ENCODE measurements around the gene KISS1.
"Not testable (repeated sequence)": the region's sequence is repeated elsewhere in the genome, so short reads cannot be mapped to it uniquely, and the experiment has no call there.

The KISS1 gene, protein sequence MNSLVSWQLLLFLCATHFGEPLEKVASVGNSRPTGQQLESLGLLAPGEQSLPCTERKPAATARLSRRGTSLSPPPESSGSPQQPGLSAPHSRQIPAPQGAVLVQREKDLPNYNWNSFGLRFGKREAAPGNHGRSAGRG

DNA sequence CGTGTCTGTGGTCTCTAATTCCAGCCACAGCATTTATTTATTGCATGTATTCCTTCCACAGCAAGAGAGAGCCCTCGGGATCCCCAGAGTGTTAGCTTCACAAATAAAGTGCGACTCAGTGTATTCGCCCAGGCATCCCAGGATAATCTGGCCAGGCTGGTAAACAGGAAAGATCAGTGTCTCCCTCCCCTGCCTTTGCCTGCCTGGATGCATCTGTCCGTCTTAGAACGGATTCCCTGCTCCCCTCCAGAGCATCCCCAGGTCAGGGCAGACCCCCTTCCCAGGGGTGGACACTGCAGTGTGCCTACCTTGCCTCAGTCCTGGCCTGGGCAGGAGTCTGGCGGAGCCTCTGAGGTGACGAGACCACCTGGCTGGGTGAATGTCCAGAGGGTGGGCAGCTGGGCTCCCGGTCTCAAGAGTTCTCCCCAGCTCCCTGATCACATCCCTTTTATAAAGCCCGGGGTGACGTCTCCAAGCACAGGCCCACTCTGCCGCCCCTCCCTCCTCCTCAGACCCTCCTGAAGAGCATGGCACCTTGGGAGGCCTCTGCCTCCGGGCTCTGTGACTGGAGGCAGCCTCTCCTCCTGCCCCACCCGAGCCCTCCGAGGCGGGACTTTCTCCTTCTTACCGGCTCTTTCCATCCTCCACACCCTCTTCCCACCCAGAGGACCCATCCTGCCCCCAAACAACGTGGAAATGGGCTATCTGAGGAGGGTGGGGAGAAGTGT lies at the start of gene KISS1:
TSS of gene KISS1 (minus strand) at position 424 of the 728 bp plus-strand sequence. CDS start 3,615 bp downstream, outside the sequence.
- no peak for DNase-seq

DNA sequence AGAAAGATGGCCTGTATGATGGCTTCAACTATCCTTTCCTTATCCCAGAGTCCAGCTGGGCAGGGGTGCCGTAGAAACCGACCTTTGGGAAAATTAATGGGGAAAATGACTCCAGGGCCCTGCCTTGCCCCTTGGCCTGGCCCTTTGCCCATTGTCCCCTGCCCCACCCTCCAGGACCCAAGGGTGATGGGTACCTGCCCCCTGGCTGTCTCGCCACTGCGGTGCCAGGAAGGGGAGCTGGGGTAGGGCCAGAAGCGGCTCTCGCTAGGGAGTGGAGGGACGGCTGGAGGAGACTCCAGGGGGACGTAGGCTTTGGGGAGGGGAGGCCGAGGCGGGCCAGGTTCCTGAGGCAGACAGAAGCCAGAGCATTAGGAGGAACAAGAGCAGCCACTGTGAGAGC lies 46.6 kb upstream of the KISS1 start:
- DNase-seq, result no peak

DNA sequence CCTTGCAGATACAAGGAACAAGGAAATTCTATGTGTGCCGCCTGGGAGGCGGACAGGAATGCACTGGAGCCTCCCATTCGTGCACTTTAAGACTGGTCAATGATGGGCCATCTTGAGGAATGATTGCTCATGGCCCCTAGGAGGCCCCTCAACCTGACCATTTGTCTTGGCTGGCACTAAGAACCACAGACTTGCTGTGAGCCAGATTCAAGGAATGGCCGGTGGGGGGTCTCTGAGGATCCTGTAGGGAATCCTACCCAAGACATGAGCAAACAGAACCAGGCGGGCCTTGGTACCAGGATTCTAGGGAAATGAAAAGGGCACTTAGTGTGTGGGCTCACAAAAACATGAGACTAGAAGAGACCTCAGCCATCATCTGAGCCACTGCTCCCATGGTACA lies 45.6 kb upstream of the KISS1 start:
- no peak for DNase-seq

DNA sequence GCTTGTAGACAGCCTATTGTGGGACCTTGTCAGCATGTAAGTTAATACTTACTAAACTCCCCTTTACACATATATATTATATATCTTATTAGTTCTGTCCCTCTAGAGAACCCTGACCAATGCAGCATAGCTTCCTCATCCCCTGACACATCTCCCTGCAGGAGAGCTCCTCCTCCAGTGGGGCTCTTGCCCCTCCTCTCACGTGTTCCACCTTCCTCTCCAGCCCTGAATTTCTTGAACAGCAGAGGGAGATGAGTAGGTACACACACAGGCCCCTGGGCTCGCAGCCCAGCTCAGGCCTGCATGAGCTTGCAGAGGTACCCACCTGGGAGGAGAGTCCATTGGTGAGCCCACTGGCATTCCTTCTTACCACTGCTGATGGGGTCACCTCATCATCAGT lies 44.8 kb upstream of the KISS1 start:
- DNase-seq, result no peak

DNA sequence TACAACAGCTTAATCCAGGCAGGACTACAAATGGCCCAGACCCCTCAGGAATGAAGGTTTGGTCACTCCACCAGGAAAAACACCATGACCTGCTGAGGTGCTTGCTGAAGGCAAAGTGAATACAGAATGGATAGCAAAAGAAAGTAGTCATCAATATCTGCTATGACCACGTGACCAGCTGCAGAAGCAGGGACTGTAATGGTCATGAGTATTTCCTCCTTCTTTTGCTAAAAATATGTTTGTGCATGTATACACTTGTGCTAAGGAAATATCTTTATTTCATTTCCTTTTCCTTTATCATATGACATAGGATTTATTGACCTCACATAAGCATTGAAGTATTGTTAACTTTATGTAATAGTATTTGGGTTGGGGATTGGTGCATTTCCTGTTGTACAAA lies 43.9 kb upstream of the KISS1 start:
- DNase-seq, result no peak

- DNase-seq, result not testable (repeated sequence)
Measured at GRCh38 chr1:204239401-204239800, 43.1 kb upstream of the KISS1 start.

DNA sequence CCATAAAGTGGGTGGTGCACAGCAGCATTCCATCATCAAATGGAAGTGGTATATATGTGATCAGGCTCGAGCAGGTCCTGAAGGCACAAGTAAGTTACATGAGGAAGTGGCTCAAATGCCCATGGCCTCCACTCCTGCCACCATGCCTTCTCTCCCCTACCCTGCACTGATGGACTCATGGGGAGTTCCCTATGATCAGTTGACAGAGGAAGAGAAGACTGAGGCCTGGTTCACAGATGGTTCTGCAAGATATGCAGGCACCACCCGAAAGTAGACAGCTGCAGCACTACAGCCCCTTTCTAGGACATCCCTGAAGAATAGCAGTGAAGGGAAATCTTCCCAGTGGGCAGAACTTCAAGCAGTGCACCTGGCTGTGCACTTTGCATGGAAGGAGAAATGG lies 42.2 kb upstream of the KISS1 start:
- not testable (repeated sequence) for DNase-seq

GRCh38 chr1:204237515-204237914 lies 41.2 kb upstream of the KISS1 start:
- DNase-seq, result not testable (repeated sequence)

- DNase-seq, result no peak
Measured at GRCh38 chr1:204232526-204232925, 36.2 kb upstream of the KISS1 start.

GRCh38 chr1:204230211-204230610 lies 33.9 kb upstream of the KISS1 start:
- no peak for DNase-seq

DNA sequence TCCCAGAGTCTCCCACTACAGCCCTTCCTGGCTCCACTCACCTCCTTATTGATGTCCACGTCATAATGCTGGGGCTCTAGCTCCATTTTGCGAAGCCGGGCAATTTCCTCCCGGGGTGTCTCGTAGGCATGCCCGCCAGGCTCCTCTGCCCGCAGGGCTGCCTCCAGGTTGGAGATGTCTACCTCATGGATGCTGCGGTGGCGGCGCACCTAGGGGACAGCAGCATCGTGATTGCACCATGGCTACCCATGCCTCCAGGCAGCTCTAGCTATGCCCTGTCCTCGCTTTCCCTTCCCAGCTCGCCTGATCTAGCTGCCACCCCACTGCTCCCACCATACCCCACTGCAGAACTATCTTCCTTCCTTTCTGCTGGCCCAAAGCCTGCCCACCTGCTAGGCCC lies 32.6 kb upstream of the KISS1 start:
- DNase-seq, result no peak

- DNase-seq, result no peak
Measured at GRCh38 chr1:204227996-204228785, 31.9 kb upstream of the KISS1 start.

GRCh38 chr1:204227351-204227750 lies 31.1 kb upstream of the KISS1 start:
- no peak for DNase-seq

DNA sequence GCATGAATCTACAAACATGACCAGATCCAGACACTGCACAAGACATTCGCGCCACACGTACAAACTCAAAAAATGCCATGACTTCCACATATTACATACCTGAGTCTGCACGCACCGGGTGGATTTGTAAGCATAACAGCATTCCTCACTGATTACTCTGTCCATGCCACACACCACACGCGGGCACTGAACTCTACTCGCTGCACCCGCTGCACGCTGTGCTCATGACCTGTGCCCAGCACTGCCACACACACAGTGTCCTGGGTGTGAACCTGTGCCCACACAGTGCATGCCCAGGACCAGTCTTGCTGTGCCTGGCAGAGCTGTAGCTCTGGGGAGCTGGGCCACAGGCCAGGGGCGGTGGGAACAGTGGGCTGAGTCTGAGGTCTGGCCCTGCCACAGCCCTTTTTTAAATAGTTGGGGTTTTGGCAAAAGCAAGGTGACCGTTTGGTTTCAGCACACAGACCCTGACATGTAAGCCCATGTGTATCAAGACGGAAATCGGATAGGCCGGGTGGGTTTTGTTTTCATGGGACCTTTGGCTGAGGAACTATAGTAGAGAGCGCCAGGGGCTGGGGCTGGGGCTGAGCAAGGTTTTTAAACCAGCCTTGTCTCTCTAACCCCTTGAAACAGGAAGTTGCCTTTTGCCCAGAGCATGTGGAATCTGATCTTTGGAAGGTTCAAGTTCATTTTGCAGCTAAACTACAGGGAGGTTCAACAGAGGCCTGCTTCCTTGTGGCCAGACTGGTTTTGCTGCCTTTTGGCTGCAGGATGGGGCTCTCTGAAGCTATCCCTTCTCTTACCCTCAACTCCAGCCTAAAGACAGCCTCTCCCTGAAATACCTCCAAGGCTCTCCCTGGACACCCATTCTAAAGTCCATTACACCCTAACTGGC lies 29.8 kb upstream of the KISS1 start:
- peak; percentile 7 for DNase-seq

DNA sequence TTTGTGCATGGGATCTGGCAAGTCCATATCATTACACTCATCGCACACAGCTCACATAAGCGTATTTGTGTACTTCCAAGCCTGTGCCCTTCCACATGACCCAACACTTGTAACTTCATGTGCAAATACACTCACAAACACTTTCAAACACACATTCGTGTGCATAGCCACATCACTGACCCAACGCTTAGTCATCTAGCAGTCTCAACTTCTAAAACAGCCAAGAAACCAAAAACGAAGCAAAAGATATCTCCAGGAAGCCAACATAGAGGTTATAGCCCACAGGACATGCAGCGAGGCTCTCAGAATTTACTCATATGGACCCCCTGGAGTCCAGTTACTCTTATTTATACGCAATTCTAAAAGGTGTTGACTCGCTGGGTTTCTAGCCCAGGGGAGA lies 28.4 kb upstream of the KISS1 start:
- DNase-seq, result no peak

GRCh38 chr1:204223129-204223860 lies 27.0 kb upstream of the KISS1 start:
- no peak for DNase-seq

GRCh38 chr1:204222764-204223055 lies 26.4 kb upstream of the KISS1 start:
- no peak for DNase-seq

DNA sequence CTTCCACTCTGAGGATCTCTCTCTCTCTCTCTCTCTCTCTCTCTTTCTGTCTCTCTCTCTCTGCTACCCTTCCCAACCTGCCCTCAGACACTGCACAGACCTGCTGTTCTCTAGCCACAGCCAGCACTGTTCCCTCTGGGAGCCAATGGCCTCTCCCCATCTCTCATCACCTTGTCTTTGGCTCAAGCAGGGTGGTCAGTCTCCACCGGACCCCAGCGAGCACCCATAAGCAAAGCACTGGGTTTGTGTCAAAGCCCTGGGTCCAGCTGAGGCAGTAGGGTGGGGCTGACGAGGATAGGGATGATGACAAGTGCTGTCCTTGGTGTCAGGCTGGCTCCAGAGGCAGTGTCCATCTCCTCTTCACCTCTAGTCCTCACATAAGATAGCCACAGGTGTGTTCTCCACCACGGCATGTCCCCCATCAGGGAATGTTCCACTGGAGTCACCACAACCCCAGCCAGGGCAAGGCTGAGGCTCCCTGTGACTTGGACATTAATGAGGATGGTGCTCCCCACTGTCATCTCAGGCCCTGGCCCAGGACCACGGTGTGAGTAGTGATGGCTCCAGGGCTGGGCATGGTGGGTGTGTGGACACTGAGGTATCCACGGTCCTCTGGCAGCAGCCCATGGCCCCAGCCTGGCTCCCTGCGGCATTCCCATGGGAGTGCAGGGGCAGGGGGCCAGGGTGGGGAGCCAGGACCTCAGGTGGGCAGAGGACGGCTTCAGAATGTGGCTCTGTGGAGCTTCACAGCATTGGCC lies 25.9 kb upstream of the KISS1 start:
- no peak for DNase-seq

DNA sequence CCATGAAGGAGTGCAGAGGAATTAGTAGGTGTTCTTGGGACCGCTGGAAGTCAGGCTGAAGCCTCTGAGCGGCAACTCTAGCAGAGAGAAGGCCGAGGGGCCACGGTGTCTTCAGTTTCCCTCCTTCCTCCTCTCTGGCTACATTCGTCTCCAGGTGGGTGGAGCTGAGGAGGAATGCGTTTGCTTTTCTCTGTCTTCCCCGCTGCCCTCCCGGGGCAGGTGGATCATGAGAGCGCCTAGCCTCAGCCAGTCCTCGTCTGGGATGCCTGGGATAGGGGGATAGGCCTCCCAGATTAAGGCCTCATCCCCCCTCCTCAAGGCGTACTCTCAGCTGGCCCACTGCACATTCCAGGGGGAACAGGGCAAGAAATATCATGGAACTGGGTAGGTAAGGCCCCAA lies 25.0 kb upstream of the KISS1 start:
- DNase-seq, result no peak

GRCh38 chr1:204219971-204220616 lies 23.8 kb upstream of the KISS1 start:
- DNase-seq, result no peak

DNA sequence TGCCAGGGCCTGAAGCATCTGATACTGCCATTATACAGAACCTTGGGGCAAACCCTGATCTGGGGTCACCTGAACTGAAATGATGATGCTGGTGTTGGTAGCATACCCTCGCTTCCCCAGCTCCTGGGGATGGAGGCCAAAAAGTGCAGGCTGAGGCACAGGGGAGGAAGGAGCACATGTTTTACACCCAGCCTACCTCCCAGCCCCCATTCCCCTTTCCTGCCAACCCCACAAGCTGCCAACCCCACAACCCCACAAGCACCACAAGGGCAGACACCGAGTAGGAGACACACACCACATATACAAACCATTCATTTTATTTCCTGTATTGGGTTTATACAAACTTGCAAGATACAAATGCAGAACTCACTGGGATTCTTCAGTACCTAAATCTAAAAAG lies 22.3 kb upstream of the KISS1 start:
- no peak for DNase-seq

Data from NCI-H510A treated with DMSO at 0.1 percent for 48 hours (cell line).